COLO829 (cell line): ENCODE results near the gene BHLHE40.
A peak's percentile ranks its signal among the peaks of the same experiment; 100 is the strongest.

Experiments used
- DNase-seq: peaks from one replicate; pipeline ENCODE4 v3.0.0; 2012; ENCODE audit warnings: low spot score

The BHLHE40 gene

DNA sequence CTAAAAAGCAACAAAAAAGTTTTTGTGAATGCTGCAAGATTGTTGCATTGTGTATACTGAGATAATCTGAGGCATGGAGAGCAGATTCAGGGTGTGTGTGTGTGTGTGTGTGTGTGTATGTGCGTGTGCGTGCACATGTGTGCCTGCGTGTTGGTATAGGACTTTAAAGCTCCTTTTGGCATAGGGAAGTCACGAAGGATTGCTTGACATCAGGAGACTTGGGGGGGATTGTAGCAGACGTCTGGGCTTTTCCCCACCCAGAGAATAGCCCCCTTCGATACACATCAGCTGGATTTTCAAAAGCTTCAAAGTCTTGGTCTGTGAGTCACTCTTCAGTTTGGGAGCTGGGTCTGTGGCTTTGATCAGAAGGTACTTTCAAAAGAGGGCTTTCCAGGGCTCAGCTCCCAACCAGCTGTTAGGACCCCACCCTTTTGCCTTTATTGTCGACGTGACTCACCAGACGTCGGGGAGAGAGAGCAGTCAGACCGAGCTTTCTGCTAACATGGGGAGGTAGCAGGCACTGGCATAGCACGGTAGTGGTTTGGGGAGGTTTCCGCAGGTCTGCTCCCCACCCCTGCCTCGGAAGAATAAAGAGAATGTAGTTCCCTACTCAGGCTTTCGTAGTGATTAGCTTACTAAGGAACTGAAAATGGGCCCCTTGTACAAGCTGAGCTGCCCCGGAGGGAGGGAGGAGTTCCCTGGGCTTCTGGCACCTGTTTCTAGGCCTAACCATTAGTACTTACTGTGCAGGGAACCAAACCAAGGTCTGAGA is 4.7 kb downstream of the BHLHE40 start:
- DNase-seq: no peak

DNA sequence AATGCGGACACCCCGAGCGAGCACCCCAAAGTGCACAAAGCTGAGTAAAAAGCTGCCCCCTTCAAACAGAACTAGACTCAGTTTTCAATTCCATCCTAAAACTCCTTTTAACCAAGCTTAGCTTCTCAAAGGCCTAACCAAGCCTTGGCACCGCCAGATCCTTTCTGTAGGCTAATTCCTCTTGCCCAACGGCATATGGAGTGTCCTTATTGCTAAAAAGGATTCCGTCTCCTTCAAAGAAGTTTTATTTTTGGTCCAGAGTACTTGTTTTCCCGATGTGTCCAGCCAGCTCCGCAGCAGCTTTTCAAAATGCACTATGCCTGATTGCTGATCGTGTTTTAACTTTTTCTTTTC is 5.3 kb downstream of the BHLHE40 start:
- DNase-seq: no peak

DNA sequence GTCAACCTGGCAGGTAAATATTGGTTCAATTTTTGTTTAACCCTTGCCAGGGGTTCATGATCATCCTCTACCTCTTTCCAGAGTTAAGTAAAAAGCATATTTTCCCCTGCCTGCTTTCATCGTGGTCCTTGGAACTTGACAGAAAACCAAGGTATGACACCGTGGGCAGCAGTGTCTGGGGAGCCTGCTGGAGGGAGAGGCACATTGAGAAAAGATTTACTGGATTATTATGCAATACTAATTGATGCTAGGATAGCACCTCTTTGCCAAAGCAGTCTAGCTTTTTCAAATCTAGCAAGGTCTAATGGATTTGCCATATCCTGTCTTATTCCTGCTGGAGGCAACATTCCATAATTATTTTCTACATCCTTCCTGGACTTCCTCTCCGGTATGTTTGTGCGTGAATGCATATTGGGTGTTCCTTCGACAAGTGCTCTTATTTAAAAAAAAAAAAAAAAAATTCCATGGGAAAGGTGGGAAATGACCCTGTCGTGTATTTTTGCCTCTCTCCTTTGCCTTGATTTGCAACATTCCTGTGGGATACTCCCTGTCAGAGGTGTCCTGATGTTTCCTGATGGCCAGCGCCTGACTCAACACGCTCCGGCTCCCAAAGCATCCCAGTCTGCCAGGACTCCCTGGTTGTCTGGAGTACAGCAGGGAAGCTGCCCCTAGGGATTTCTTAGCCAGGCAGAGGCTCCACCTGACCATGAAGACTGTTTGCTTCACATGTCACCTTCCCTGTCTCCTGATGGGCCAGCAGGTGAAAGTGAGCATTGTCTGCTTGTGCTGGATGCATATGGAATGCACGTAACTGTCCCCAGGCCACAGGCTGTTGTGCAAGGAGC is 6.3 kb downstream of the BHLHE40 start:
- no peak for DNase-seq

DNA sequence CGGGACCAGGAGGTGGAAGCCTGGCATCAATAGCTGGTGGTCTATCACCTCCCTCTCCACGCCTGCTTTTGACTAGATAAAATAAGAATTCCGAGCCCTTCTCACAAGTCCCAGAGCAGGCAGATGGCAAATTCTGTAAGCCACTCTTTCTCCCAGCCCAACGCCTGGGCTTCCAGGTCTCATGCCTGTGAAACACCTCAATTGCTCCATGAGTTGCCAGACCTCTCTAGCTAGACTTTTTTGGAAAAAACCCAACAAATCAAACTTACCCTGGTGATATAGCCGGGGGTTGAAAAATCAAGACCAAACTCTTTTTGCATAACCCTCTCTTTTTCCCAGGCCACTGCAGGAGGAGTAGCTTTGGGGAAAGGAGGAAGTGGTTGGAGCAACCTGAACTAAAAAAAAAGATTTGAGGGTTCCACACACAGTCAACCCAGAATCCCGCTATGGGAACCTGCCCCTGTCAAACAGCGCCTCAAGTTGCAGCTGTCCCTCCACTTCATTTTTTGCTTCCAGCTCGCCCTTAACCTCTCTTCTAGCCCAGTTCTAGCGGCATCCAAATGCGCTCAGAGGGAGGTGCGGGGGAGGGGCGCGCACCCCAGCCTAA is 7.0 kb downstream of the BHLHE40 start:
- DNase-seq: no peak

DNA sequence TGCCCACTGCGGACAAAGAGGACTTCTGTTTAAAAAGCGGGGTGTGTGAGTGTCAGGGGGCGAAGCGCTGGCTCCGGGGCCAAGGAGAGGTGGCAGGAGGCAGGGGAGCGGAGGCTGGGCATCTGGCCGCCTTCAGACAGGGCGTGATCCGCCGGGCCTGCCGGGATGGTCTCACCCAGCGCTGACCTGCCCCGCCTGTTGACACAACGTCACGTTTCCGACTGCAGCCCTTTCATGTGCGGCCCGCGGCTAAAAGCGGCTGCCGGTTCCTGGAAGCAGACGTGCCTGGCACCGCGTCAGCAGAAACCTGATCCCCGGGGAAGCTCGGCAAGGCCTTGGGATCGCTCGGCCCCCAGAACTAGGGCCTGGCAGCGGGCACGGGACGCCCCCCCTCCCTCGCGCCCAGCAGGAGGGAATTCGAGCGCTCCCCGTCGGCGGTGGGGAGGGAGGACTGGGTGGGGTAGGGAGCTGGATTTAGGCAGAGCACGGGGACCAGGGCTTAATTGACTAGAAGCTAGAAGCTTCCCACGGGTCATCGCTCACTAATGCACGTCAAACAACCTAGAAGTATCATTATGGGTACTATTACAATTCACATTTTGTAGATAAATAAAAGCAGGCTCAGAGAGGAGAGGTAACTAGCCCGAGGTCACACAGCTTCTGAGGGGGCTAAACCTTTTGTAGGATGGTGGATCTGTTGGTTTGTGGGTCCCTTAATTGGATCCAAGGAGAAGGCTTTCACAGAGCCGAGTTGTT is 7.7 kb downstream of the BHLHE40 start:
- DNase-seq: peak; percentile 84

DNA sequence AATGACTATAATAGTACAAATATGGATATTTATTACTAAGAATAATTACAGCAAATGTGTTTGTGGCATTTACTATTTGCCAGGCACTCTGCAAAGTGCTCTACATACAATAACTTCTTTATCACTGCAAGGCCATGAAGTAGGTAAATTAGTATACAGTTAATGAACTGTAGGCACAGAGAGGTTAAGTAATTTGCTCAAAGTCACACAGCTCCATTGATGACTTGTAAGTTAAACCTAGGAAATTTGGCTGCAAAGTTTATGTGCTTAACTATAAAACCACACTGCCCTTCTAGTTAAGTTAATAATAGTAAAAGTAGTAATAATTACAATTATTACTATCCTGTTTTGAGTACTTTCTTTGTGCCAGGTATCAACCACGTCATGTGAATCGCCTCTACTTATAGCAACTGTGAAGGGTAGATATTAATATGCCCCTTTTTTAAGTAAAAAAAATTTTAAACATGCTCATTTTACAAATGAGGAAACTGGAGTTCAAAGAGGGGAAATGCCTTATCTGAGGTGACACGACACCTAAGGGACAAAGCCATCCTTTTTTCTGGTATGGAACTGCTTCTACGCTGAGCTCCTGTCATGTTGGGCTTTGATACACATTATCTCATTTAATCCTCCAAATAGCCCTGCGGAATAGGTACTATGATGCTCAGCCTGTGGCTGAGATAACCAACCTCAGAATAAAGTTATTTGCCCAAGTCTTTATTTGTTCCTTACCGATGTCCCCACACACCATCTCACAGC is 8.5 kb downstream of the BHLHE40 start:
- DNase-seq: no peak

DNA sequence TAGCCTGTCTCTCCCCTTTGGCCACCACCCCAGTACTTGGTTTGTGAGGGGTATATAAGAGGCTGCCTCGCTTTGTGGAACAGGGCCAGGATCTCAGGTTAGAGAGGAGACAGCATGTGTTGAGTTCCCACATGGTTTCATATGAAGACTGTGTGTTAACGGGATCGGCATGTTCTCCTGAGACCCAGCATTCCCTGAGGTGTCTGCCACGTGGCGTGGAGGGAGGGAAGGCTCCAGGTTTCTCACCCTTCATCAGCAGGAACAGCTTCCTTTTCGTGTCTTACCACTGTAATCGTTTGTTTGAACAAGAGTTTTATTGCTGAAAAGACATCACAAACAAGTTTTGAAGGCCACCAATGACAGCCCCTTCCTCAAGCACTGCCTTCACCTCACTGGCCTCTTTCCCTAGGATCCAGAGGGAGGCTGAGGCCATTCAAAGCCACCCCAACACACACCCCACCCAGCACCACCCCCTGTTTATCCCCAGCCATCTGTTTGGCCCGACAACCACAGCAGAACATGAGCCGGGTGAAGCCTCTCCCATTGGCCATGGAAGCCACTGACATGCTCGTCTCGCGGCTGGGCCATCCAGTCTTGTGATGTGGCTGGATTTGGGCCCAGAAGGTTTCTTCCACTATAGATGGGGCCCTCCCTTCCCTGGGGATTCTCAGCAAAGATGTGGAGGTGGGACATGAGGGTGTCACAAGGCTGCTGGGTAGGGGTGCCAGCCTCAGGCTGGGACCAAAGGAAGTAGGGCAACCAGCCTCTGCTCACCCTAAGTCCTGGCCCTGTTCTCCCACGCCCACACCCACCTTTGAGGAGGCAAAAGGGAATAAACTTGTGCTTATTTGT is 10.0 kb downstream of the BHLHE40 start:
- no peak for DNase-seq

DNA sequence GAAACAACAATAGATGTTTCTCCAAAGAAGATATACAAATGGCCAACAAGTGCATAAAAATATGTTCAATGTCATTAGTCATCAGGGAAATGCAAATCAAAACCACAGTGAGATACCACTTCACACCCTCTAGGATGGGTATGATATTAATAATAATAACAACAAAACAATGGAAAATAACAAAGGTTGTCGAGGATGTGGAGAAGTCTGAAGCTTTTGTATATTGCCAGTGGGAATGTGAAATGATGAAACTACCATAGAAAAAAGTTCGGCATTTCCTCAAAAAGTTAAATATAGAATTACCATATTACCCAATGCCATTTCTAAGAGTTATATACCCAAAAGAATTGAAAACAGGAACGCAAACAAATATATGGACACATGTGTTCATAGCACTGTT is 10.8 kb downstream of the BHLHE40 start:
- DNase-seq: no peak

DNA sequence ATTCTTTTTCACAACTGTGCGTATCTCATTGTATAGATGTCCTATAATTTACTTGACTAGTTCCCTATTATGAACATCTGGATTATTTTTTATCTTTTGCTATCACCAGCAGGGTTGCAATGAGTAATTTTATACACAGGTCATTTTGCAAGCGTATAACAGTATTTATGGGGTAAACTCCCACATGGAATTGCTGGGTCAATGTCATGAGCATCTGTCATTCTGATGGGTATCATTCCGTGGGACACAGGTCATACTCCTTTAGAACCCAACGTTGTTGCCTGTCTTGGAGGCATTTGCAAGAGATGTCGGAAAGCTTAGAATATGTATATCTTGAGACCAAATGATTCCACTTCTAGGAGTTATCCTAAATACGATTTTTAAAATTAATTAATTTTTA is 12.9 kb downstream of the BHLHE40 start:
- DNase-seq: no peak

DNA sequence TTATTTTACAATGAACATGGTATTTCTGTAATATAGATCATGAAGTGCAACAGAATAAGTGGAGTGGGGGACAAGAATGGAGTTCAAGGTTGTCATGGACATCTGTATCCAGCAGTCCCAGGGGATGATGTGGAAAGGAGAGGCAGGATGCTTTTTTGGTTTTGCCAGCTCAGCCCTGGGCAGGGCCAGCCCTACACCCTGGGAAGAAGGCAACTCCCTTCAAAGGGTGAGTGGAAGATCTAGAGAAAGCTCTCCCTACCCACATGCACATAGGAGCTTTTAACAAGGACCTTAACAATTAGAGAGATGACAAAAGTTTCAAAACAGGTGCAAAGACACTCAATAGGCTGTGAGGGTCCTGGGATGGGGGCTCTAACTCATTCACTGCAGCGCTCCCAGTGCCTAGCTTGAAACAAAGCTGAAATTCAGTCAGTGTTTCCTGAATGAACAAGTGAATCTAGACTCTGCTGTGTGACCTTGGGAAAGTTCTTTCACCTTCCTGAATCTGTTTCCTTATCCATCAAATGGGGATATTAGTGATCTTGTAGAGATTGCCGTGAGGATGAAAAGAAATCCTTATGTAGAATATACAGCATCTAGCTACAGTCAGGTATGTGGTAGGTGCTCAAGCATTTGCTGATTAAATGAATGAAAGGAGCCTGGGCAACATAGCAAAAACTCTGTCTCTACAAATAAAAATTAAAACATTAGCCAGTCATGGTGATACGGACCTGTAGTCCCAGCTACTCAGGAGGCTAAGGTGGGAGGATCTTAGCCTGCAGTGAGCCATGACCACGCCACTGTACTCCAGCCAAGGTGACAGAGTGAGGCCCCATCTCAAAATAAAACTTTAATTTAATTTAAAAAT is 14.3 kb downstream of the BHLHE40 start:
- DNase-seq: no peak

DNA sequence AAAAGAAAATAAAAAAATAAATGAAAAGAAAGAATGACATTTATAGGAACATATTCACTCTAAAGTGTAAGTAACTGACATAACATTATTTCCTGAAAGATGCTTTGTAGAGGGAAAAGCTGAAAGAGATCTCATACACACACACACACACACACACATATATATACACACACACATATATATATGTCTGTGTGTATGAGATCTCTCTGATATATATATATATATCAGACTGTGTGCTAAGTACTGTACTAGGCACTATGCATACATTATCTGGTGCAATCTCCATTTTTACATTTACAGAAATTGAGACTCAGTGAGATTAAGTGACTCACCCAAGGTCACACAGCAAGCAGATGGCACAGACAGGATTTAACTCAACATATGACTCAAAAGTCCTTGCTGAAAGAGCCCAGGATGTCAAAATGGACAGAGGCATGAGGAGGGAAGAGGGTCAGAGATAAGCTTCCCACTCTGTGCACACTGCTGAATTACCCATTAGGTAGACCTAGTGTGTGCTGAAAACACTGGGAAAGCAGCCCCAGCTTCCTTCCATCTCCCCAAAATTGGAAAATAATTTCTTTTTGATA is 15.0 kb downstream of the BHLHE40 start:
- DNase-seq: no peak

DNA sequence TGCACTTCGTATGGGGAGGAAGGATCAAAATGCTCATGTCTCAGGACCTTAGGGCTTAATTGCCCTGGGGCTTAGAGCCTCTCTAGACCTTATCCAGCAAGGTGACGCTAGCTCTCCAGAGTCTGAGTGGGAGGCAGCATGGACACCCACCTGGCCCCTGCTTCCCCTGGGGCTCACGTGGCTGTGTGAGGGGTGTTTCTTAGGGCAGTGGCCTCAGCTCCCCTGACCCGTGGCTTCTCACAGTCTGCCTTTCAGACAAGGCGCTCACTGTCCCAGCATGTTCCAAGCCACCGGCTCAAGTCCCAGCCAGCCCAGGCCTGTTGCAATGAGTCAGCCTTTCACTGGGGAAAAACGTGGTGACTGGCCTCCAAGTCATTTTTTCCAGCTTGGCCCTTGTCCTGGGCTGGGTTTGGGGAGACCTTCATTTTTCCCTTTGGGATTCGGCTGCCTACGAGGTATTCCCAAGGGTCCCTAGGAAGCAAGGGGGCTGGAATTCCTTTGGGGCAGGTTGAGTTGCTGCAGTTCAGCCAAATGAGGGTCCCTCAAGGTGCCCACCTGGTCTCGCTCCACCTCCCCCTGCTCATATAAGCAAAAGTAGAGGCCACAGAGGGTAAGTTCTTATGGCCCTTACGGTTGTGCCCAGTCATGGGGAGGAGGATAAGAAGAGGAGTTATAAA is 15.7 kb downstream of the BHLHE40 start:
- DNase-seq: no peak

DNA sequence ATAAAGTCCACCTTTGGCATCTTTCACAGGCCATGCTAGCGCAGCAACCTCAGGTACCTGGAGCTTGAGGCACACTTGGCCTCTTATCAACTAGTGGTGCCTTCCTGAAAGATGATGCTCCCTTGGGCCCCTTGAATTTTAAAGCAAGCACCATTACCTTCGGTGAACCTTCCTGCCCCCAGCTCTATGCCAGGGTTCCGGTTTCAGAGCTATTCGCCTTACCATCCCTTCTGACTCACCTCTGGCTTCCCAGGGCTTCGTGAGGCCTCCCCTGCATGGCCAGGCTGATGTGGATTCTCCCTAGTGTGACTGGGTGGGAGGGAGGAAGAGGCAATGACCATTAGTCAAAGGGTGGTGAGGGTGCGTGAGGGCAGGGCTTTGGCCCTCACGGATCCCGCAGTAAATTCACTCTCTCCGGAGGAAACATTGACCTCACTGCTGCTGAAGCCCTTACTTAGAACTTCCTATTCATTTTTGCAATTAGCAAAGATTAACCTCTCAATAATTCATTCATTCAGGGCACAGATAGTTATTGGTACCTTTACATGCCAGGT is 16.3 kb downstream of the BHLHE40 start:
- DNase-seq: no peak

DNA sequence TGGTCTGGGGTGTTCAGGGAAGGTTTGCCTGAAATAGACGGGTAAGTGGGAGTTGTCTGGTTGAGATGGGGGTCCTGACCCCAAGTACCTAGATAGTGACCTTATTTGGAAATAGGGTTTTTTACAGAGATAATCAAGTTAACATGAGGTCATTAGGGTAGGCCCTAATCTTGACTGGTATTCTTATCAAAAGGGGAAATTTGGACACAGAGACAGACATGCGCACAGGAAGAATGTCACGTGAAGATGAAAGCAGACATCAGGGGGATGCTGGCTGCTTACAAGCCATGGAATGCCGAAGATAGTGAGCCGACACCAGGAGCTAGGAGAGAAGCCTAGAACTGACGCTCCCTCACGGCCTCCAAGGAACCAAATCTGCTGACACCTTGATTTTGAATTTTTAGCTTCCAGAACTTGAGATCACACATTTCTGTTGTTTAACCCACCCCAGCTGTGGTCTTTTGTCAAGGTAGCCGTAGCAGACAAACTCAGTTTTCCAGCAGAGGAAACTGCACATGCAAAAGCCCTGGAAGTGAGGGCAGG is 17.1 kb downstream of the BHLHE40 start:
- DNase-seq: no peak

DNA sequence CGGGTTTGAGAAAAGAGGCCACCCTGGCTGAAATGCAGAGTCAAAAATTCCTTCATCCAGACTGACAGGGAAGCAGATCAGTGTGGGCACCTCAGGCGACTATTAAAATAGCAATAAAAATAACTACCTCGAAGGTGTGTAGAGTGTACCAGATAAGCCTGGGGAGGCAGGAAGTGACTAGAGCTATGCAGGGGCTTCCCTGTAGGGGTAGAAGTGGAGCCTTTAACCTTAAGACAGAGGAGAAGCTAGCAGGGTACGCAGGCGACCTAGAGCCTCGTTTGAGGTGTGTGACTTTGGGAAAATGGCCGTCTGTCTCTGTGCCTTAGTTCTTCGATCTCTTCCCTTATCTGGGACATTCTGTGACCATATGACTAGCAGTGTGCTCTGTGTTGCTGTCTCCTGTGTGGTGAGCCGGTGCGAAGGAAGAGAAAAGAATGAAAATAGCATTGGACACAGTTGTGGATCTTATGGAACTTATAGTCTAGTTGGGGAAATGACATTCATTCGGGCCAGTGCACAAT is 17.6 kb downstream of the BHLHE40 start:
- DNase-seq: no peak

DNA sequence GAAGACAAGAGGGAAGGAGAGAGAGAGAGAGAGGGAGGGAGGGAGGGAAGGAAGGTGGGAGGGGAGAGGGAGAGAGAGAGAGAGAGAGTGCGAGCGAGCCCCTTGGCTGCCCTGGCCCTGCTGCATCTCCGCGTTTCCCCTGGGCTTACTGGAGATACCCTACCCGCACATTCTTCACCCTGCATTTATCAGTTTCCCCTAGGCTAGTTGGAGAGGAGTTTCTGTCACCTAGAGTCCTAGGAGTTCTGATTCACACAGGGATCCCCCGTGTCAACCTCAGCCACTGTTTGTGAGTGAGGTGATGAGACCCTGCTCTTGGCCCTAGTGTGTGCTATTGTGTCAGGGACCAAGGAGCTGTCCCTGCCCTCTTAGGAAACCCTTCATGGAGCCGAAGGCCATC is 18.7 kb downstream of the BHLHE40 start:
- DNase-seq: no peak

DNA sequence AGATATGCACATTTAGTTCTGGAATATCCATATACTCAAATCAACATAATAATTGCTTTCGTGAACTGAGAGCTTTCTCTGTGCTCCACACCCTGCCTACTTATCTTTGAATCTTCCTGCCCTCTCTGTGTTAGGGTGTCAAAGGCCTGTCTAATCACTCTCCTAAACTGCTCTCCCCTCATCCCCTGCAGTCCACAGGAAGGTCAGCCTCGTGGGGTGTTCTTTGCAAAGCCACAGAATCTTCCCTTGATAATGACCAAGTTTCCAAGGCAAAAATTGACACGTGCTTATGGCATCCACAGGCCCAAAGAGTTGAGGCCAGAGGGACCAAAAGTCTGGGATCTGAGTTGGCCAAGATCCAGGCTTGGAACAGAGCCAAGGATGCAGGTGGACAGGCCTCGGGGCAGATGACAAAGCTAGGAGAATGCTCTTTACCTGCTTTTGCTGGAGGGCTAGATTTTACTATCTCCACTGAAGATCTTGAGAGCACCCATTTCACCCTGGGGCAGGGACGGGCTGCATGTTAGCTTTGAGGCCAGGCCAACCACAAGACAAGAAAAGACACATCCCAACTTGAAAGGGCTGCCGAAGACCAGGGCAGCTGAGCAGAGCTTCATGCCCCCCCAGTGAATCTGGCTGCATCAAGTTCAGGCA is 20.4 kb downstream of the BHLHE40 start:
- no peak for DNase-seq
